Middle frontal gyrus (tissue), 1 donor: ENCODE results near the gene KLHDC8A.

Source experiments
- DNase-seq: peaks from one replicate; pipeline ENCODE4 v3.0.0-alpha.2; 2015; ENCODE audit warnings: low spot score; ENCODE audit errors: extremely low spot score

Gene KLHDC8A

GRCh38 chr1:205319081-205320018, 37.4 kb downstream of the KLHDC8A start:
- no peak for DNase-seq

DNA sequence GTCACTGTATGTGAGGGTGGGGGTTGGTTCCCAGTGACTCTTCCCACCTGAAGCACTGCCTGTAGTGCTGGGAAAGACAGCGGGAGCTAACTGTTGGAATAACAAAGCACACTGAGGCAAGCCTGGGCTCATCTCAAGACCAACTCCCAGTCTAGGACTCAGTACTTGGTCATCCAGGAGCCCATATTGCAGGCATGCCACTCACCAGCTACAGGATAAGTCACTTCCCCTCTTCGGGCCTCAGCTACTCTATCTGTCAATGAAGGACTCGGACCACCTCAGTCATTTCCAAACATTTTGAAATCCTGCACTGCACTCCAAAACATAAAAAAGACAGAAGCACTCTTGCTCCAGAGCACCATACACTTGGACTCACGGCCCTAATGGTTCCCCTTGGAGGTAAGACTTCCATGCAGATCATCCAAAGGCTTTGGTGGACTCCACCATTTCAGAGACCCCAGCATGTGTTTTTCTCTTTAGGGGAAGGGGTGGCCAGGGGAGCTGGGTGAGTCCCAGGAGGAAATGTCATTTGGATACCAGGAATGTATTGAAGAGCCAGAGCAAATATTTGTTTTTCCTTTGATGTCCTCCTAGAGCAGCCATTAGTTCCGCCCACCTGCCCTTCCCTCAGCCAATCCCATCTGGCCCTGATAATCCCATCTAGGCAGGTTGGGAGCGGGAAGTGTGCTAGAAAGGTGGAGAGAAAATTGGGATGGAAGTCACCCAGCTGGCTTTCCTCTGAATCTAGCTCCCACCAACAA, 38.3 kb downstream of the KLHDC8A start:
- DNase-seq = no peak

GRCh38 chr1:205317311-205317917, 39.3 kb downstream of the KLHDC8A start:
- DNase-seq = no peak

- DNase-seq = no peak
Observed at GRCh38 chr1:205316161-205316566, 40.6 kb downstream of the KLHDC8A start.

DNA sequence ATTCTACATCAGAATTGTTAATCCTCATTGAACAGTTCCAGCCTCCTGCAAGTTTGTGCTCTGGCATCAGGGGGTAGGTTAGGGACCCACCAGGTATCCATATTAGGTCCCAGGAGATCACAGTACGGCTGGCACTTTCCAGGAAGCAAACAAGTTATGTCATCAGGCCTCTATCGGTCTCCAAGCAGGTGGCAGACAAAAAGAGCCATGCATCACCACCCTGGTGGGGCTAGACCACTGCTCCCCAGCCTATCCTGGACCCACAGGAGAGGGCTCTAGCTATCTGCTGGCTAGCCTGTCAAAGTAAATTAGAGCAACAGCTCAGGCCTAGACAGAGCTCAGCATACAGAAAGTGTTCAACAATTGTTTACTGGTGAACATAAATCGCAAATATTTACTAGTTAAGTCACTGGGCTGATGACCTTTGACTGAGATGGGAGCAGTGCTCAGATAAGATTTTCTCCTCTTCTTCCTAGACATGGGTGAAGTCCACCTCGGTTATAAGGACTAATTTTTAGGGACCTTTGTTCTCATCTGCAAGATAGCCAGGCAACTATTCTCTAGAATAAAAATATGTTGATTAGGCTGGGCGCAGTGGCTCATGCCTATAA, 41.6 kb downstream of the KLHDC8A start:
- no peak for DNase-seq

GRCh38 chr1:205313563-205314308, 43.0 kb downstream of the KLHDC8A start:
- no peak for DNase-seq

DNA sequence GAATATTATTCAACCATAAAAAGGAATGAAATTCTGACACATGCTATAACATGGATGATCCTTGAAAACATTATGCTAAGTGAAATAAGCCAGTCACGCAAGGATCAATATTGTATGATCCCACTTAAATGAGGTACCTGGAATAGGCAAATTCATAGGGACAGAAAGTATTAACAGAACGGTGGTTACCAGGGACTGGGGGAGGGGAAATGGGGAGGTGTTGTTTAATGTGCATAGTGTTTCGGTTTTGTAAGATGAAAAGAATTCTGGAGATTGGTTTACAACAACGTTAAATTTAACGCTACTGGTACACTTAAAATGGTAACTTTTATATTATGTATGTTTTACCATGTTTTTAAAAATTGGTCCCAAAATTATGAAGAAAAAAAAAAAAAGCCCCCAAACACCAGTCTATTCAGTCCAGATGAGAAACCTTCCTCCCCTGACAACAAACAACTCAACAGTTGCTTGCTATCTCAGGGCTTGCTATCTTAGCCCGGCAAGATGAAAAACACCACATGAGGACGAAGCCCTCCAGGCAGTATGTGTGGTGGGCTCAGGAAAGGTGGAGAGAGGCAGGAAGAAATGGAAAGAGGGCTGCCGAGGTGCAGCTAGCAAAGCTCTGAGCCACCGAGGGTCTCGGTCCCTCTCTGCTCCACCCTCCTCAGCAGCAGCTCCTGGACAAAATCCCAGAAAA, 43.7 kb downstream of the KLHDC8A start:
- DNase-seq = no peak

- DNase-seq = no peak
Observed at GRCh38 chr1:205310976-205311704, 45.6 kb downstream of the KLHDC8A start.

DNA sequence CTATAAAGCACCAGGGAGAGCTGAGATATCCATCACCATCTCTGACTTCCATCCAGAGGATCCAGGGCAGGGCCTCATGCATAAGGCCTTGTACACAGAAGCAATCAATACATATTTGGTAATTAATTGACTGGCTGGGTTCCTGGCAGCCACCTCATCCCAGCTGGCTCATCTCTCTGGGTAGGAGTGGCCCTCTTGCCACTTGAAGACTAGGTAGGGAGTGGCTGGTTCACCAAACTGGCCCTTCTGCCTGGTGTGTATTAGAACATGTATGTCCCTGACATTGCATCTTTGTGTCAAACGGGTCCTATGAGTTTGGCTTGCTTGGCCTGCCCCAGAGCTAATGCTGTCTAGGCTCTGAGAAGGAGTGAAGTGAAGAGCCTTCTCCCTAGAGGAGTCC, 47.0 kb downstream of the KLHDC8A start:
- no peak for DNase-seq

DNA sequence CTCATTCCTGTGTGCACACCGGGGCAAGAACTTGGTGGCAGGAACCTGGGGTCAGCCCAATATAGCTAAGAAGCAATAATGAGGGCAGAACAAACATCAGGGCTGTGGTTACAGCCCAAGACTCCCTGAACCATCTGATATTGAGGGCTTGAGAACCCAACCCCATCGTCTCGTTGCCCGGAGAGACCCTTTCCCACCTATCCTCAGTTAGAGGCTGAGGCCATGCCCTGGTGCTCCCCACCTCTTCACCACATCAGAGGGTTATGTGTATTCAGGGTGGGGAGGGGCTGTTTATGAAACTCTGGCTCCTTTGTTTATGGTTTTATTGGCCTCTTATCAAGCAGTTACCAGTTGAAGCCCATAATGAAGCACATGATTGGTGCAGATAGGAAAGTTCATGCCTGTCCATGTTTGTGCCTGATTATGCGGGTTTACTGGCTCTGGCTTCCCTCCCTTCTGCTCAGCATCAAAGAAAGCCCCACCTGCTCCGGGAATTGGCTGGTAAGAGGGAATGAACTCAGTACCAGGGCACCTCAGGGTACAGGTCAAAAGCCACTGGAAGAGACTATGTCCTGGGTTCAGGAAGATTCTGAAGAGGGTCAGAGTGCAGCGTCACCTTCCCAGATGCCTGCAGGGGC, 49.7 kb downstream of the KLHDC8A start:
- no peak for DNase-seq

DNA sequence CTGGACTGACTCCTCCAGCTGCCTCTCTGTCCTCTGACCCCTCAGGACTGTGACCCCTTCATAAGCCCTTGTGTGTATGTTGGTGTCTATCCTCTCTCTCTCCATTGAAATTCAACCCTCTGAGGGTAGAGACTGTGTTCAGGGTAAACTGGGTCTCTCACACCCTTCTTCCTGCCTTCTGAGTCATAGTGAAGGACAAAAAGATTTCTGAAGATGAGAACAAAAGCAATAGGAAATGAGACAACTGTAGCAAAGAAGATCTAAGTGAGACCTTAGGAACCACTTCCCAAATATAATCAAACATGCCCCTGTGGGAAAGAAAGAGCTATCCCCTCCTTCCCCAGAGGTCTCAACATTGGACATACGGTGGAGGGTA, 52.0 kb downstream of the KLHDC8A start:
- no peak for DNase-seq

- DNase-seq = no peak
Observed at GRCh38 chr1:205304046-205304694, 52.6 kb downstream of the KLHDC8A start.

GRCh38 chr1:205303247-205303888, 53.4 kb downstream of the KLHDC8A start:
- no peak for DNase-seq

DNA sequence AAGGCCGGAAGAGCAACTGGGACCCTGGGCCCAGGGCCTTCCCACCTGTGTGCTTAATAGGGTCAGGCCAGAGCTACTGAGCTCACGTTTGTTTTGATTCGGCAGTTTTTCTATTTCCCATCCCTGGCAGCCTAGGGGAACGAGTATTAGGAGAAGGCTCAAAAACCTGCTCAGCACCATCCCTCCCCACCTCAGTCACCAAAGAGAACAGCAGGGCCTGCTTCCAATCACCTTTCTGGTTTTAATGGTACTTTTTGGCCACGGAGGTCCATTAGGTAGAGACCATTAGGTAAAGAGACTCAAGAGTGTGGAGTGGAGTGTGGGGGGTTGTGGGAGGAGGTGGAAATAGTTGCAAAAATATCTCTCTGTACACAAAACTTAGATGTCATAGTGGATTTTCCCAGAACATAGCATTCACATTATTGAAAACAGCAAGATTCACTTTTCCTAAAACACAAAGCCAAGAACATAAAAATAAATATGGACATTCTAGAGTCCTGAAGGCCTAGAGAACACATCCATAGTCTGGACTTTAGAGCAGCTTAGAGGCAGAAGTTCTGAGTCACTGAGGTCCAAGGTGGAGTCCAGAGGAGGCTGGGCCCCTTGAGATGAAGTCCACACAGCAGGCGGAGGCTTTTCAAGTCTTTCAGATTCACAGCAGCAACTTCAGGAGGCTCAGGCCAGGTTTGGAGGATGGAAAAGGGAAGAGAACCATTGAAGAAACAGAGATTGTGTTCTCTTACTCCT, 54.7 kb downstream of the KLHDC8A start:
- DNase-seq = no peak

DNA sequence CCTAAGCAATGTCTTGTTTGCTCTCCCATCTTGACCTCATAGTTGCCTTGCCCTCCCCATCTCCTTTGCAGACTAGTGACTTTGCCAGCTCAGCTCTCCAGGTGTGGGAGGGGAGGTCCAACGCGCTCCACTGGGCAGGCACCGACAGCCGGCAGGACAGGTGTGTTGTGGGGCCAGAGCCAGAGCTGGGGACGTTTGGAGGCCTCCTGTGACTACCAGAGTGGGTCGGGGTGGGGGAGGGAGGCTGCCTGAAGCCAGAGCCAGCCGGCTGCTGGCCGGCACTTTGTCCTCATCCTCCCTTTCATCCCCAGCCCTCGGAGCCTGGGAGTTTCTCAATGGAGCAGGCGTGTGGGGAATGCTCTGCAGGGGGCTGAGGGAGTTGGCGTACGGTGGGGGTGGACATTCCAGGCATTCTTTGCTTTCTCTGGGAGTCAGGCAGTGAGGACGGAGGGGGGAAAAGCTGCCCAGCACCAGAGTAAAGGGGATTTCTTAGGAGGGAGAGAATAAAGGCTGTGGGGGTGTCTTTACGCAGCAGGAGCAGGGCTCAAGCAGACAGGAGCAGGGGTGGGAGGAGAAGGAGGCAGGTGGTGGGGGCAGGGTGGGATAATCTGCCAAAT, 55.4 kb downstream of the KLHDC8A start:
- no peak for DNase-seq

DNA sequence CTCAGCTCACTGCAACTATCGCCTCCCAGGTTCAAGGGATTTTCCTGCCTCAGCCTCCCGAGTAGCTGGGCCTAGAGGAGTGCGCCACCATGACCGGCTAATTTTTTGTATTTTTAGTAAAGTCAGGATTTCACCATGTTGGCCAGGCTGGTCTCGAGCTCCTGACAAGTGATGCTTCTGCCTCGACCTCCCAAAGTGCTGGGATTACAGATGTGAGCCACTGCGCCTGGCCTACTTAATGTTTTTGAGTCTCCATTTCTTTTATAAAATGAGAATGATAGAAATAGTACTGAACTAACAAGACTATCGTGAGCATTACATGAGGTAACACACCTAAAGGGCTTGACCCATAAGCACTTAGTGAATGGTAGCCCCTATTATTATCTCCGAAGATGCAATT, 56.6 kb downstream of the KLHDC8A start:
- no peak for DNase-seq
